Calu3 (cell line): ENCODE results near the gene TNFRSF12A. TPM values are rescaled to one million over a fixed set of nuclear protein-coding genes. Genes with fewer than 3 reads are reported as not detected.

ENCODE experiments used
- BruUV-seq: library from RNA; stranded (reverse); fragments of 400-500 nt; replicated peaks from 2 replicates; lab custom pipeline; 2021; lab: Mats Ljungman, UMichigan
- CTCF ChIA-PET: fragments of 300-600 bp; sonication (Branson Sonifier 250); formaldehyde crosslinking; loops from one replicate; lab custom pipeline; 2022; ENCODE audit warnings: antibody characterized with exemption; lab: Charles Lee
- DNase-seq: peaks from one replicate; pipeline ENCODE4 v3.0.0; 2022
- H3K27ac Mint-ChIP-seq: one replicate; pipeline ENCODE4 v1.8.0; 2022; ENCODE audit warnings: mixed read lengths; ENCODE audit not compliant: unreplicated experiment
- H3K27me3 Mint-ChIP-seq: one replicate; pipeline ENCODE4 v1.8.0; 2022; ENCODE audit warnings: mixed read lengths; ENCODE audit not compliant: unreplicated experiment
- H3K36me3 Mint-ChIP-seq: one replicate; pipeline ENCODE4 v1.8.0; 2022; ENCODE audit warnings: mild to moderate bottlenecking, moderate library complexity, mixed read lengths; ENCODE audit not compliant: insufficient read depth, unreplicated experiment
- H3K4me1 Mint-ChIP-seq: one replicate; pipeline ENCODE4 v1.8.0; 2022; ENCODE audit warnings: mild to moderate bottlenecking, low read depth, mixed read lengths; ENCODE audit not compliant: unreplicated experiment
- H3K4me3 Mint-ChIP-seq: one replicate; pipeline ENCODE4 v1.8.0; 2022; ENCODE audit warnings: mild to moderate bottlenecking, low read depth, moderate library complexity, mixed read lengths; ENCODE audit not compliant: unreplicated experiment
- H3K9me3 Mint-ChIP-seq: one replicate; pipeline ENCODE4 v1.8.0; 2022; ENCODE audit warnings: low read depth, mixed read lengths; ENCODE audit not compliant: unreplicated experiment
- intact Hi-C: fragments of 100-400 bp; cut with micrococcal nuclease; formaldehyde crosslinking; loops from one replicate; pipeline ENCODE4 v1.10.0; 2022; ENCODE audit not compliant: unreplicated experiment
- total RNA-seq: library from RNA; stranded (reverse); gene quantifications from 2 replicates; pipeline ENCODE4 v1.2.3, GENCODE V29; 2022
- TF ChIP-seq, protein P1 (sequence below): fragments of 200-600 bp; IDR thresholded peaks from one replicate; pipeline ENCODE4 v1.8.0; 2022; ENCODE audit warnings: antibody characterized with exemption; ENCODE audit not compliant: unreplicated experiment

Gene TNFRSF12A
- total RNA-seq, 1 experiment from 2014 or later: 478 TPM

DNA sequence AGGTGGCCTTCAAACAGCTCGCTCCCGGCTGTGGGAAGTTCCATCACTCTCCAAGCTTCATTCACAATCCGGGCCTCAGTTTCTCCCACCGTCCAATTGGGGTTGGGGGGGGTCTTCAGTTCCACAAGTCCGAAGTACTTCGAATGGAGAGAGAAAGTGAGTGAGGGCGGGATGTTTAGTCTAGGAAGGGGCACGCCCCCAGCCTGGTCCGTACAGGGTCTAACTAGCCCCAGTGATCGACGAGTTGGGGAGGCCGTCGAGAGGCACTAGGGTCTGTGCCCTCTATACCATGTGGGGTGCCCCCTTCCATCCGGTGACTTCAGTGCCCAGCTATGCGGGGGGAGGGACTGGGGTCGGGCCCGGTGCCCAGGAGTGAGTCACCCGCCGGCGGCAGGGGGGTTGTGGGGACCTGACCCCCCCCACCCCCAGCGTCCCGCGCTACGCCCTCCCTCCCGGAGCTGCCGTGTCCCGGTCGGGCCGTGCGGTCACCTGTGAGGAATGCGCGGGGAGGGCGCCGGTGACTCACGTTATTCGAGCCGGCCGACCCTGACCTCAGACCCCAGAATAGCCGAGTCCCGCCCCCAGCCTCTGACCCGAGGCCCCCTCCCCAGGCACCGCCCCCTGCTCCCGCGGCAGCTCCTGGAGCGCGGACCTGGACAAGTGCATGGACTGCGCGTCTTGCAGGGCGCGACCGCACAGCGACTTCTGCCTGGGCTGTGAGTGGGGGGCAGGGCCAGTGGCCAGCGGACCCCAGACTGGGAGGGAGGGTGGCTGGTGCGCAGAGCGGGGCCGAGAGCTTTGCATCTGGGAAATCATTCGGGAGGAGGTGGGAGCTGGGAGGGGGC lies 658 bp downstream of the TNFRSF12A start:
- BruUV-seq: no TSS peak
- Mint-ChIP-seq H3K27me3 (no peaks in the 10 kb centered on the region), H3K36me3 (peaks cover 73% of the 10 kb centered on the region), H3K27ac (peak overlapping the region; percentile 89), H3K4me3 (peak overlapping the region; percentile 80), H3K9me3 (no peaks in the 10 kb centered on the region), H3K4me1 (peaks cover 34% of the 10 kb centered on the region)
- DNase-seq: peak; percentile 98
- CTCF ChIA-PET: interaction anchor here (0.6 to 7.8 kb wide), 9 partner anchors 7 to 73 kb away, joined by 3 to 126 read pairs (median 4); no protein-coding TSS in a partner anchor
- TF ChIP-seq, protein P1, sequence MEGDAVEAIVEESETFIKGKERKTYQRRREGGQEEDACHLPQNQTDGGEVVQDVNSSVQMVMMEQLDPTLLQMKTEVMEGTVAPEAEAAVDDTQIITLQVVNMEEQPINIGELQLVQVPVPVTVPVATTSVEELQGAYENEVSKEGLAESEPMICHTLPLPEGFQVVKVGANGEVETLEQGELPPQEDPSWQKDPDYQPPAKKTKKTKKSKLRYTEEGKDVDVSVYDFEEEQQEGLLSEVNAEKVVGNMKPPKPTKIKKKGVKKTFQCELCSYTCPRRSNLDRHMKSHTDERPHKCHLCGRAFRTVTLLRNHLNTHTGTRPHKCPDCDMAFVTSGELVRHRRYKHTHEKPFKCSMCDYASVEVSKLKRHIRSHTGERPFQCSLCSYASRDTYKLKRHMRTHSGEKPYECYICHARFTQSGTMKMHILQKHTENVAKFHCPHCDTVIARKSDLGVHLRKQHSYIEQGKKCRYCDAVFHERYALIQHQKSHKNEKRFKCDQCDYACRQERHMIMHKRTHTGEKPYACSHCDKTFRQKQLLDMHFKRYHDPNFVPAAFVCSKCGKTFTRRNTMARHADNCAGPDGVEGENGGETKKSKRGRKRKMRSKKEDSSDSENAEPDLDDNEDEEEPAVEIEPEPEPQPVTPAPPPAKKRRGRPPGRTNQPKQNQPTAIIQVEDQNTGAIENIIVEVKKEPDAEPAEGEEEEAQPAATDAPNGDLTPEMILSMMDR: no peak
- intact Hi-C loops: loop anchor here (1.0 kb wide), 1 partner anchor 14 kb away; no protein-coding TSS in a partner anchor

DNA sequence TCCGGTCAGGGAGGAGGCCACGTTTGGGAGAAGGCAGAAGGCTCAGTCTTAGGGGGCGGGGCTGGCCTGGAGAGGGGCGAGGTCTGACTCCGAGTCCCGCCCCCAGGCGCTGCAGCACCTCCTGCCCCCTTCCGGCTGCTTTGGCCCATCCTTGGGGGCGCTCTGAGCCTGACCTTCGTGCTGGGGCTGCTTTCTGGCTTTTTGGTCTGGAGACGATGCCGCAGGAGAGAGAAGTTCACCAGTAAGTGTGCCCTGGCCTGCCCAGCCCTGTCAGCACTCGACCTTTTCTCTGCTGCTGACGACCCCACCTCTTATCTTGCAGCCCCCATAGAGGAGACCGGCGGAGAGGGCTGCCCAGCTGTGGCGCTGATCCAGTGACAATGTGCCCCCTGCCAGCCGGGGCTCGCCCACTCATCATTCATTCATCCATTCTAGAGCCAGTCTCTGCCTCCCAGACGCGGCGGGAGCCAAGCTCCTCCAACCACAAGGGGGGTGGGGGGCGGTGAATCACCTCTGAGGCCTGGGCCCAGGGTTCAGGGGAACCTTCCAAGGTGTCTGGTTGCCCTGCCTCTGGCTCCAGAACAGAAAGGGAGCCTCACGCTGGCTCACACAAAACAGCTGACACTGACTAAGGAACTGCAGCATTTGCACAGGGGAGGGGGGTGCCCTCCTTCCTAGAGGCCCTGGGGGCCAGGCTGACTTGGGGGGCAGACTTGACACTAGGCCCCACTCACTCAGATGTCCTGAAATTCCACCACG lies 1.5 kb downstream of the TNFRSF12A start:
- Mint-ChIP-seq H3K36me3 (peaks cover 81% of the 10 kb centered on the region), H3K27me3 (no peaks in the 10 kb centered on the region), H3K27ac (peak overlapping the region; percentile 89), H3K4me1 (peaks cover 30% of the 10 kb centered on the region), H3K9me3 (no peaks in the 10 kb centered on the region), H3K4me3 (peak overlapping the region; percentile 80)
- peak; percentile 96 for DNase-seq
- TSS peak; percentile 63 for BruUV-seq
- intact Hi-C loops: no loop called here
- TF ChIP-seq, protein P1: no peak
- CTCF ChIA-PET: interaction anchor here (0.6 to 7.8 kb wide), 9 partner anchors 9 to 113 kb away, joined by 3 to 126 read pairs (median 3); partner anchors contain the start of gene ZNF213

DNA sequence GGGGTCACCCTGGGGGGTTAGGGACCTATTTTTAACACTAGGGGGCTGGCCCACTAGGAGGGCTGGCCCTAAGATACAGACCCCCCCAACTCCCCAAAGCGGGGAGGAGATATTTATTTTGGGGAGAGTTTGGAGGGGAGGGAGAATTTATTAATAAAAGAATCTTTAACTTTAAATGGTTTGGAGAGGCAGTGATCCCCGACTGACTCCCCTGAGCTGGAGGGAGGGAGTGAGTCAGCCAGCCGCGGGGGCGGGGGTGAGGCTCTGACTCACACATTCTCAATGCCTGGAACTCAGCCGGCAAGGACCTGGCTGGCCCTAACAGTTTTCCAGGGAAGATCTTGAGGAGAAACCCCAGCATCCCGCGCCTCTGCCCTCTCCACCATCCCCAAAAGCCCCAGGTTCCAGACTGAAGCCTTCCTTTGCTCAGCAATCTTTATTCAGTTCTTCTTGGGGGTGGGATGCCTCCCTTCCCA lies 2.1 kb downstream of the TNFRSF12A start:
- Mint-ChIP-seq H3K4me1 (peaks cover 30% of the 10 kb centered on the region), H3K4me3 (peak overlapping the region; percentile 80), H3K9me3 (no peaks in the 10 kb centered on the region), H3K27ac (peak overlapping the region; percentile 89), H3K27me3 (no peaks in the 10 kb centered on the region), H3K36me3 (peaks cover 84% of the 10 kb centered on the region)
- DNase-seq: peak; percentile 98
- CTCF ChIA-PET: interaction anchor here (0.6 to 7.8 kb wide), 6 partner anchors 9 to 1104 kb away, joined by 3 to 126 read pairs (median 4); partner anchors contain the start of genes HS3ST6 and ZNF213
- intact Hi-C loops: no loop called here
- BruUV-seq: no TSS peak
- TF ChIP-seq, protein P1: no peak
